Sigmoid colon (tissue), 4 donors: ENCODE data around the gene CNGB1.

Experiments used
- EP300 ChIP-seq, 4 donors: sonication (generic); formaldehyde crosslinking; IDR thresholded peaks; one replicate each; pipeline ENCODE4 v1.6.1; 2017; ENCODE audit warnings: antibody characterized with exemption in 4 of 4
- POLR2A ChIP-seq, 2 donors: fragments of 450-650 bp; IDR thresholded peaks; one replicate each; pipeline ENCODE4 v1.6.1; 2016; ENCODE audit warnings: antibody characterized with exemption in 2 of 2, mild to moderate bottlenecking in 2 of 2, moderate library complexity in 2 of 2
- POLR2AphosphoS5 ChIP-seq, 4 donors: sonication (generic); formaldehyde crosslinking; IDR thresholded peaks; one replicate each; pipeline ENCODE4 v1.6.1; 2017; ENCODE audit warnings: antibody characterized with exemption in 4 of 4
- TF ChIP-seq, protein P1 (sequence below), 4 experiments: fragments of 450-650 bp in 3 of 4; fragments of 200-600 bp in 1 of 4; IDR thresholded peaks; one replicate each; pipeline ENCODE4 v1.5.1; 2016 to 2019; ENCODE audit warnings: antibody characterized with exemption in 4 of 4, mild to moderate bottlenecking in 3 of 4, moderate library complexity in 2 of 4

DNA sequence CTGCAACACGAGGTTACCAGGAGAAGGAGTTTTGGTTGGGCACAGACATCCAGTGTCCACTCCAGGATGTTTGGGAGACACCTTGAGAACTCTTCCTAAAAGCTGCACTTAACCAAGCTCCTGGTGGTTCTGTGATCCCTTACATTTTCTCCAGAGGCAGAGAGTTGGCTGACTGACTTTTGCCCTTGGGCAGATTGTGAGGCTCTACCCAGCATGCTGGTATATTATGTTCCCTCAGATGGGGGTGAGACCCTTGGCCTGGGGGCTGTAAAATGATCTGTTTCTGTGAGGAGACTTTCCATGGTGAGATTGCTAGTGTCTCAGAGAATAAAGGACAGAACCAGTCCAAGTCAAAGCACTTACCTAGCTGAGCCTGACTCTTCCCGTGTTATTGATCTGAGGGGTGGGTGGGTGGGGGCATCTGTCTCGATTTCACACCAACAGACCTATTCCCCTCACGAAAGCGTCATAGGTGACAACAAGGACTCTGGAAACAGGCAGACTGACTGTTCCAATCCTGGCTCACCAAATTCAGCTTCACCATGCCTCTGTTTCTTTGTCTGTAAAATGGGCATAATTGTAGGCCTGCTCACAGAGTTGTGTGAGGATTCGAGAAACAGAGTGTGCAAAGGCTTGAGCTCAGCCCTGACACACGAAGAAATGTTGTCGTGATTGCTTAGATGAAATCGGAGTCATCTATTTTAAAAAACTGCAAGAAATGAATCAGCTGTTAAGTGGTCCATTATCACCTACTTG lies 42.5 kb upstream of the CNGB1 start:
- TF ChIP-seq, protein P1, sequence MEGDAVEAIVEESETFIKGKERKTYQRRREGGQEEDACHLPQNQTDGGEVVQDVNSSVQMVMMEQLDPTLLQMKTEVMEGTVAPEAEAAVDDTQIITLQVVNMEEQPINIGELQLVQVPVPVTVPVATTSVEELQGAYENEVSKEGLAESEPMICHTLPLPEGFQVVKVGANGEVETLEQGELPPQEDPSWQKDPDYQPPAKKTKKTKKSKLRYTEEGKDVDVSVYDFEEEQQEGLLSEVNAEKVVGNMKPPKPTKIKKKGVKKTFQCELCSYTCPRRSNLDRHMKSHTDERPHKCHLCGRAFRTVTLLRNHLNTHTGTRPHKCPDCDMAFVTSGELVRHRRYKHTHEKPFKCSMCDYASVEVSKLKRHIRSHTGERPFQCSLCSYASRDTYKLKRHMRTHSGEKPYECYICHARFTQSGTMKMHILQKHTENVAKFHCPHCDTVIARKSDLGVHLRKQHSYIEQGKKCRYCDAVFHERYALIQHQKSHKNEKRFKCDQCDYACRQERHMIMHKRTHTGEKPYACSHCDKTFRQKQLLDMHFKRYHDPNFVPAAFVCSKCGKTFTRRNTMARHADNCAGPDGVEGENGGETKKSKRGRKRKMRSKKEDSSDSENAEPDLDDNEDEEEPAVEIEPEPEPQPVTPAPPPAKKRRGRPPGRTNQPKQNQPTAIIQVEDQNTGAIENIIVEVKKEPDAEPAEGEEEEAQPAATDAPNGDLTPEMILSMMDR (IDR thresholded peaks at IDR 0.05): no peak
- no peak for TF ChIP-seq POLR2AphosphoS5 (IDR thresholded peaks at IDR 0.05)
- no peak for TF ChIP-seq POLR2A (IDR thresholded peaks at IDR 0.05)
- no peak for TF ChIP-seq EP300 (IDR thresholded peaks at IDR 0.05)
